B cell (primary cell): ENCODE measurements around the gene SKOR1. TPM values are rescaled to one million over a fixed set of nuclear protein-coding genes. Genes with fewer than 3 reads are reported as not detected.

ENCODE experiments used
- ATAC-seq: fragments of 200-7000 bp; cut with Tn5 transposase; one replicate; pipeline ENCODE4 v1.10.0; 2021; ENCODE audit warnings: low read depth, mild to moderate bottlenecking, moderate number of reproducible peaks, moderate library complexity
- CTCF ChIA-PET: fragments of 350-600 bp; sonication (Branson Sonifier 250); formaldehyde crosslinking; loops from one replicate; lab custom pipeline; 2021; ENCODE audit warnings: antibody characterized with exemption, inconsistent platforms; lab: Charles Lee
- POLR2A ChIA-PET: fragments of 350-600 bp; sonication (Branson Sonifier 250); formaldehyde crosslinking; loops from one replicate; lab custom pipeline; 2021; ENCODE audit warnings: antibody characterized with exemption; lab: Charles Lee
- DNase-seq: peaks from one replicate; pipeline ENCODE4 v3.0.0; 2013
- H2AFZ ChIP-seq: 2 replicates; pipeline ENCODE4 v1.6.1; 2012; ENCODE audit warnings: mild to moderate bottlenecking, low read depth, low read length; ENCODE audit not compliant: insufficient read depth, poor library complexity, severe bottlenecking
- H3K27ac ChIP-seq, 2 donors: 1 replicate in 1 of 2; 2 replicates in 1 of 2; pipeline ENCODE4 v1.5.1; 2012 to 2013; ENCODE audit warnings: low read length in 2 of 2, mild to moderate bottlenecking in 2 of 2, moderate library complexity in 1 of 2
- H3K27me3 ChIP-seq, 4 experiments: fragments of 200-600 bp in 1 of 4; sonication (generic) in 1 of 4; replicated peaks in 1 of 4; 1 replicate in 2 of 4; 2 replicates in 2 of 4; pipeline versions ENCODE4 v1.6.1 to v1.7.0; 2013 to 2016; ENCODE audit warnings: low read length in 3 of 4, mild to moderate bottlenecking in 2 of 4, mixed read lengths in 1 of 4, moderate library complexity in 1 of 4; ENCODE audit not compliant: insufficient read depth in 4 of 4, control insufficient read depth in 3 of 4; ENCODE audit errors: control extremely low read depth in 1 of 4
- H3K36me3 ChIP-seq, 2 experiments: replicated peaks in 1 of 2; 1 replicate in 1 of 2; 2 replicates in 1 of 2; pipeline versions ENCODE4 v1.6.1 to v1.7.1; 2013; ENCODE audit warnings: low read length in 1 of 2; ENCODE audit not compliant: insufficient read depth in 2 of 2, control insufficient read depth in 1 of 2; ENCODE audit errors: control extremely low read depth in 1 of 2, extremely low read depth in 1 of 2
- H3K4me1 ChIP-seq, 2 donors: fragments of 200-600 bp in 1 of 2; sonication (generic) in 1 of 2; 1 replicate in 1 of 2; 2 replicates in 1 of 2; pipeline versions ENCODE4 v1.5.1 to v1.6.1; 2013 to 2017; ENCODE audit warnings: low read length in 2 of 2; ENCODE audit not compliant: control insufficient read depth in 2 of 2, insufficient read depth in 2 of 2
- H3K4me2 ChIP-seq: replicated peaks from 2 replicates; pipeline ENCODE3; 2012; ENCODE audit warnings: mild to moderate bottlenecking, low read depth, low read length; ENCODE audit not compliant: poor library complexity, severe bottlenecking
- H3K4me3 ChIP-seq, 5 experiments: fragments of 200-600 bp in 1 of 5; sonication (generic) in 1 of 5; 1 replicate in 3 of 5; 2 replicates in 2 of 5; pipeline versions ENCODE4 v1.5.1 to v1.7.0; 2011 to 2016; ENCODE audit warnings: low read length in 4 of 5, mild to moderate bottlenecking in 4 of 5, low read depth in 2 of 5, control low read depth in 1 of 5, moderate library complexity in 1 of 5; ENCODE audit not compliant: insufficient read depth in 1 of 5; ENCODE audit errors: control extremely low read depth in 1 of 5, extremely low read depth in 1 of 5
- H3K79me2 ChIP-seq: fragments of 200-600 bp; sonication (generic); one replicate; pipeline ENCODE4 v1.6.0; 2016; ENCODE audit warnings: low read length; ENCODE audit not compliant: control insufficient read depth, insufficient read depth
- H3K9ac ChIP-seq: fragments of 200-600 bp; sonication (generic); 2 replicates; pipeline ENCODE4 v1.6.1; 2017; ENCODE audit warnings: mild to moderate bottlenecking, low read length, moderate library complexity
- H3K9me3 ChIP-seq, 3 donors: one replicate each; pipeline versions ENCODE4 v1.6.1 to v1.7.1; 2013; ENCODE audit warnings: low read length in 2 of 3; ENCODE audit not compliant: control insufficient read depth in 2 of 3, insufficient read depth in 1 of 3; ENCODE audit errors: control extremely low read depth in 1 of 3
- H4K20me1 ChIP-seq: 2 replicates; pipeline ENCODE4 v1.6.0; 2012; ENCODE audit warnings: mild to moderate bottlenecking, low read length; ENCODE audit not compliant: insufficient read depth, control insufficient read depth, poor library complexity, severe bottlenecking
- H3K27ac Mint-ChIP-seq: one replicate; pipeline ENCODE4 v1.8.0; 2021; ENCODE audit warnings: mixed read lengths
- H3K27me3 Mint-ChIP-seq: one replicate; pipeline ENCODE4 v1.8.0; 2021; ENCODE audit warnings: mixed read lengths
- H3K4me1 Mint-ChIP-seq: one replicate; pipeline ENCODE4 v1.8.0; 2021; ENCODE audit warnings: mixed read lengths
- H3K4me3 Mint-ChIP-seq: one replicate; pipeline ENCODE4 v1.8.0; 2021; ENCODE audit warnings: mixed read lengths
- H3K9me3 Mint-ChIP-seq: one replicate; pipeline ENCODE4 v1.8.0; 2022; ENCODE audit warnings: mixed read lengths; ENCODE audit not compliant: insufficient read depth
- CTCF ChIP-seq: fragments of 200-600 bp; IDR thresholded peaks from one replicate; pipeline ENCODE4 v1.8.0; 2022; ENCODE audit warnings: antibody characterized with exemption, mild to moderate bottlenecking
- EZH2 ChIP-seq: IDR thresholded peaks from 2 replicates; pipeline ENCODE4 v1.6.1; 2012; ENCODE audit warnings: borderline replicate concordance, low read depth, mild to moderate bottlenecking, moderate library complexity, low read length; ENCODE audit not compliant: insufficient read depth, poor library complexity, severe bottlenecking
- WGBS: methylation state at CpG from one replicate; pipeline ENCODE4 v1.1.5; 2013; ENCODE audit warnings: missing lambda C conversion rate; ENCODE audit not compliant: insufficient coverage; 5-methylcytosine and 5-hydroxymethylcytosine counted together
- intact Hi-C: fragments of 100-400 bp; cut with micrococcal nuclease; formaldehyde crosslinking; loops from one replicate; pipeline ENCODE4 v1.10.0; 2022
- polyA plus RNA-seq: library from polyadenylated mRNA; depleted of rRNA; stranded (reverse); fragments of >200 nt; gene quantifications from 2 replicates; pipeline ENCODE4 v1.2.3, GENCODE V29; 2012
- total RNA-seq, 2 donors: library from RNA; stranded (reverse); fragments of 120-200 nt in 1 of 2; gene quantifications; 1 replicate in 1 of 2; 2 replicates in 1 of 2; pipeline versions ENCODE4 v1.2.3 to v1.2.4, GENCODE V29; 2013 to 2022

The SKOR1 gene
- total and polyA plus RNA-seq, 2 donors (not counting 1 experiment from before 2014, with no cell fraction given), result 0.37 to 0.67 TPM

DNA sequence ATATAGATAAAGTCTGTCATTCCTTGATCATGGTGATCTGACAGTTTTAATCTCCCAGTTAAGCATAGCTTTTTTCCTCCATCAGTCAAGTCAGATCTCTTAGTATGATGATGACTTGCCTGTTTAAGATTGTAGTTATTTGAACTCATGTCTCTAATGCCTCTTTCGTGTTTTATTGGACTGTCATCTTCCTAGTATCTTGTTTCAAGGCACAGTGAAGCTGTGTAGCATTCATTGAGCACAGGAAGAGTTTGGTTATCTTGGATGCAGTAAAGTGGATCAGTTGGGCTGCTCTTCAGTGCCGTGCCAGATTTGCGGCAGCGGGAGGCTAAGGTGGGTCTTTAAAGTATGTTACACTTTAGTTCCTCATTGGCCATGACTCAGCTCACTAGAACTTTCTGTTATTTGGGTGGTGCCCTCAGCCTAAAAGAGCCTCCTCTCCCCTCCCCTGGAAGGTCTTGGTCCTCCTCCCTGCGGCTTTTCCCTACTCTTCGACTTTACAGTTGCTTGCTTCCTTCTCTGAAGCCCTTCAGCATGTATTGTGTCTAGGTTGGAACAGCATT lies 45.7 kb upstream of the SKOR1 start:
- Histone ChIP-seq H3K27me3 (no peaks in the 10 kb centered on the region), H3K36me3 (no peaks in the 10 kb centered on the region), H3K4me3 (no peak overlapping the region), H3K79me2 (no peaks in the 10 kb centered on the region), H4K20me1 (no peaks in the 10 kb centered on the region), H3K4me1 (peaks cover 29 to 30% of the 10 kb centered on the region in 2 donors), H3K27ac (no peak overlapping the region), H3K9me3 (no peaks in the 10 kb centered on the region), H3K9ac (peak overlapping the region; percentile 2), H3K4me2 (peak overlapping the region; percentile 57), H2AFZ (peak overlapping the region; percentile 20)
- Mint-ChIP-seq H3K27me3 (no peaks in the 10 kb centered on the region), H3K4me1 (peaks cover 36% of the 10 kb centered on the region), H3K9me3 (no peaks in the 10 kb centered on the region), H3K27ac (peak overlapping the region; percentile 67), H3K4me3 (peak overlapping the region; percentile 84)
- POLR2A ChIA-PET, result interaction anchor here (1.0 kb wide), 1 partner anchor 54 kb away, joined by 3 read pairs; no protein-coding TSS in a partner anchor
- ATAC-seq (no peak), DNase-seq (peak; percentile 29)
- intact Hi-C loops, result loop anchor here (5.0 to 10.0 kb wide), 3 partner anchors 237 to 695 kb away; partner anchors contain the start of genes FEM1B and MAP2K5
- TF ChIP-seq EZH2 (no peak), CTCF (no peak)
- 15% methylated on average over 1 of the region's 6 CpGs for WGBS
- CTCF ChIA-PET, result interaction anchor here (0.9 to 10.4 kb wide), 5 partner anchors 17 to 322 kb away, joined by 3 to 237 read pairs (median 11); partner anchors contain the start of genes RNU6-1 and SKOR1

- Mint-ChIP-seq H3K4me3 (no peak overlapping the region), H3K27ac (no peak overlapping the region), H3K9me3 (no peaks in the 10 kb centered on the region), H3K4me1 (peaks cover 50% of the 10 kb centered on the region), H3K27me3 (no peaks in the 10 kb centered on the region)
- ATAC-seq, result no peak
- TF ChIP-seq EZH2 (no peak), CTCF (no peak)
- Histone ChIP-seq H3K4me2 (no peak overlapping the region), H3K9ac (no peak overlapping the region), H3K9me3 (peaks cover 0 to 9% (median 0%) of the 10 kb centered on the region in 3 donors), H3K27me3 (no peaks in the 10 kb centered on the region), H4K20me1 (no peaks in the 10 kb centered on the region), H3K4me1 (peaks cover 43 to 45% of the 10 kb centered on the region in 2 donors), H3K27ac (no peak overlapping the region), H3K4me3 (no peak overlapping the region), H2AFZ (no peak overlapping the region), H3K79me2 (no peaks in the 10 kb centered on the region), H3K36me3 (no peaks in the 10 kb centered on the region)
- no peak for DNase-seq
- POLR2A ChIA-PET, result no interaction called here
- intact Hi-C loops, result loop anchor here (5.0 to 10.0 kb wide), 3 partner anchors 239 to 696 kb away; partner anchors contain the start of genes FEM1B and MAP2K5
- 100% methylated on average over 1 of the region's 3 CpGs for WGBS
- CTCF ChIA-PET, result interaction anchor here (1.4 to 10.4 kb wide), 4 partner anchors 44 to 326 kb away, joined by 3 to 237 read pairs (median 94); partner anchors contain the start of genes RNU6-1 and SKOR1
Measured at GRCh38 chr15:67781061-67781460, 44.2 kb upstream of the SKOR1 start.
